GM19328 (cell line): ENCODE data around the gene CEP295NL.
"Not testable (repeated sequence)": the region's sequence is repeated elsewhere in the genome, so short reads cannot be mapped to it uniquely, and the experiment has no call there.

Experiments
- ATAC-seq: cut with Tn5 transposase; IDR thresholded peaks from one replicate; pipeline ENCODE4 v1.9.1; 2021; ENCODE audit warnings: mild to moderate bottlenecking, moderate library complexity; ENCODE audit not compliant: unreplicated experiment

Gene CEP295NL

GRCh38 chr17:78873519-78874340 lies 29.3 kb downstream of the CEP295NL start:
- no peak for ATAC-seq

DNA sequence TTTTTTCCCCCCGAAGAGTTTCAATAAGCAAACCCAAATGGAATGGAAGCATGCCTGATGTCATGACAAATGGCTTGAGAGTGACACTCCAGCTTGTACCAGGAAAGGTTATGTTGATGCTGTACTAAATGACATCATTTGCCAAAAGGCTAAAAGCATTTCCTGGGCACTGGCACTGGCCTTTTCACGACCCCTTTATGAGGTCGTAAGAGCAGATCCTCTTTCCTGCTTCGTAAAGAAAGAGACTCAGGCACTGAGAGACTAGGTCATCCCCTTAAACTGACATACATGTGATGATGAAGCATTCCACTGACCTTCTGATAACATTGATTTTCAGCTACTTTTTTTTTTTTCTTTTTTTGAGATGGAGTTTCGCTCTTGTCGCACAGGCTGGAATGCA lies 30.5 kb downstream of the CEP295NL start:
- ATAC-seq: no peak

- ATAC-seq: no peak
These were observed 32.4 kb downstream of the CEP295NL start for GRCh38 chr17:78870621-78871020.

- no peak for ATAC-seq
These were observed 34.6 kb downstream of the CEP295NL start for GRCh38 chr17:78868391-78868790.

- not testable (repeated sequence) for ATAC-seq
These were observed 36.0 kb downstream of the CEP295NL start for GRCh38 chr17:78867046-78867445.

- no peak for ATAC-seq
These were observed 37.2 kb downstream of the CEP295NL start for GRCh38 chr17:78865682-78866390.

GRCh38 chr17:78864117-78864516 lies 38.9 kb downstream of the CEP295NL start:
- no peak for ATAC-seq

GRCh38 chr17:78862073-78863023 lies 40.7 kb downstream of the CEP295NL start:
- ATAC-seq: no peak

DNA sequence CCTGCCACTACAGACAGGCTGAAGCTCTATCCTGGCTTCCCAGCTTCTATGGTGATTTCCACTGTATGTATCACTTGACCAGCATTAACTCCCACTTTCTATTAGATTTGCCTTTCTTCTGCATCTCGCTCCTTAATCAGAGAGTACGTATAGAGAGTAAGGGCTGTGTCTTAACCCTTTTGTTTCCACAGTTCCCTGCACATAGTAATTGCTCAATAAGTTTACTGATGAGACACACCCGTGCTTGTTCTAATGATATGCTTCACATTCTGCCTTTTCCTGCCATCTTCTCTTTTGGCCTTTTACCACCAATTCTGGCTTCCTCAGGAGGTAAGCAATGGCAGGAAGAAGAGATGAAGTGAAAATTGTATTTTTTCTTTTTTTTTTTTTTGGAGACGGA lies 41.8 kb downstream of the CEP295NL start:
- no peak for ATAC-seq

- ATAC-seq: no peak
These were observed 44.0 kb downstream of the CEP295NL start for GRCh38 chr17:78859051-78859450.

DNA sequence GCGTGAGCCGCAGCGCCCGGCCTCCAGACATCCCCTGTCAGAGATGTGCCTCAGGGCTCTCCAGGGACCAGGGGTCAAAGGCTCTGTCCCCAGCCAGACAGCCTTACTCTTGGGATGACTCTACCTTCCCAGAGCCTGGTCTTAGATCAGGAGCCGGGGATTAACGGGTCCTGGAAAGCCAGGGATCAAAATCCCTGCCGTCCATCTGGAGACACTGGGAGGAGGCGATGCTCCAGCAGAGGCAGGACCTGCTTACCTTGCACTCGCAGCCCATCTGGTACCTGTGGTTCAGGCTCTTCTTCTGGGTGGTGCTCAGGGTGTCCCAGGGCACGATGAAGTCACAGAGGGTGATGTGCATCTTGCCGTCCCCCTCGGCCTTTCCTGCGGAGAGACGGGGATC lies 45.7 kb downstream of the CEP295NL start:
- no peak for ATAC-seq

GRCh38 chr17:78855561-78856165 lies 47.3 kb downstream of the CEP295NL start:
- no peak for ATAC-seq

GRCh38 chr17:78854508-78854907 lies 48.5 kb downstream of the CEP295NL start:
- no peak for ATAC-seq

GRCh38 chr17:78853926-78854394 lies 49.0 kb downstream of the CEP295NL start:
- no peak for ATAC-seq

DNA sequence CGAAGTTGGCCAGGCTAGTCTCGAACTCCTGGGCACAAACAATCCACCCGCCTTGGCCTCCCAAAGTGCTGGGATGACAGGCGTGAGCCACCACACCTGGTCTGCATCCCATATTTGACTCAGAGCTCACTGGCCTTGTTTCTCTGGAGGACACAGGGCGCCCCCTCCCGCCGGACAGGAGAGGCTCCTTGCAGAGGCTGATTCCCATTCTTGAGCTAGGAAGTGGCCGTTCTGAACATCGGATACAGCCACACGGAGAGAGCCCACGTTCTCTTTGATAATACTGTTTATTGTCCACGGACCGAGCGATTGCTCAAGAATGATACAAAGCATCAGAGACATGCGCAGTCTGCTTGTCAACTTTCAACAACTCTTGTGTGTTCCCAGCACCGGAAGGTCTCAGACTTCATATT lies 50.3 kb downstream of the CEP295NL start:
- no peak for ATAC-seq

DNA sequence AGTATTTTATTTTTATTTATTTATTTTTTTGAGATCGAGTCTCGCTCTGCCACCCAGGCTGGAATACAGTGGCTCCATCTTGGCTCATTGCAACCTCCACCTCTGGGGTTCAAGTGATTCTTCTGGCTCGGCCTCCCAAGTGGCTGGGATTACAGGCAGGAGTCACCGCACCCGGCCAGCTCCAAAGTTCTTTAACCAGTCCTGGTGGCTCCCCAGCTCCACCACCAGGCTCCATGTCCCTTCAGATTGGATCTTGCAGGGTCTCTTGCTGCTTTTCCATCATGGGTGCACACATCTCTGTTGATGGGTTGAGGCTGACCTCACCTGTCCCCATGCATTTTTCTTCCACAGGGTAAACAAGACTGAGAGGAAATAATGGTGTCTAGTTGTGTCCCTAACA lies 54.0 kb downstream of the CEP295NL start:
- no peak for ATAC-seq

- ATAC-seq: no peak
These were observed 55.9 kb downstream of the CEP295NL start for GRCh38 chr17:78847052-78847451.

DNA sequence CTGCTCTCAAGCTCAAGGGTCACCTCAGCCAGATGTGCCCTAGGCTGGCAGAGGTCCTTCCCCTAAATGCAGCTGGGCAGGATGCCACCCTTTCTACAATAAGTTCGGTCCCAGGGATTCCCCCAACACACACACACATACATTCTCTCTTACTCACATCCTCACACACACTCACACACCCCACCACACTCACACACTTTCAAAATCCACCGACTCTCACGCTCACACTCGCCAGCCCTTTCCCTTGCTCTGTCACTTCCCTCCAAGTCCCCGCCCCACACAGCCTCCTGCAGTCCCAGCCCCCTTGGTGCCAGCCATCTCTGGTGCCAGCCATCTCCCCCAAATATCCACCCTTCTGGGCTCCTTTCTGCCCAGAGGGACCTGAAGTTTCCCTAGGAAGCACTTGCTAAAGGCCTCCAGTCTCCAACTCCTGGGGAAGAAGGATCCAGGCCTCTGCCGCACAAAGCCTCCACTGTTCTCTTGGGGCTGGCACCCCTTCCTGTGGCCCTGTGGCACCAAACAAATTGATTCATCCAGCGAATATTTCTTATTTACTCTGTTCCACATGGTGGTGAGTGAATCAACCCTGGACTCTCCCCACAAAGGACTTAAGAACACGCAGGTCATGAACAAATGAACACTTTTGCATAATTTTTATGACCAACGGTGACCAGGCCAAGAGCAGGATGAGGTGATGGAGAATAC lies 58.5 kb downstream of the CEP295NL start:
- no peak for ATAC-seq

DNA sequence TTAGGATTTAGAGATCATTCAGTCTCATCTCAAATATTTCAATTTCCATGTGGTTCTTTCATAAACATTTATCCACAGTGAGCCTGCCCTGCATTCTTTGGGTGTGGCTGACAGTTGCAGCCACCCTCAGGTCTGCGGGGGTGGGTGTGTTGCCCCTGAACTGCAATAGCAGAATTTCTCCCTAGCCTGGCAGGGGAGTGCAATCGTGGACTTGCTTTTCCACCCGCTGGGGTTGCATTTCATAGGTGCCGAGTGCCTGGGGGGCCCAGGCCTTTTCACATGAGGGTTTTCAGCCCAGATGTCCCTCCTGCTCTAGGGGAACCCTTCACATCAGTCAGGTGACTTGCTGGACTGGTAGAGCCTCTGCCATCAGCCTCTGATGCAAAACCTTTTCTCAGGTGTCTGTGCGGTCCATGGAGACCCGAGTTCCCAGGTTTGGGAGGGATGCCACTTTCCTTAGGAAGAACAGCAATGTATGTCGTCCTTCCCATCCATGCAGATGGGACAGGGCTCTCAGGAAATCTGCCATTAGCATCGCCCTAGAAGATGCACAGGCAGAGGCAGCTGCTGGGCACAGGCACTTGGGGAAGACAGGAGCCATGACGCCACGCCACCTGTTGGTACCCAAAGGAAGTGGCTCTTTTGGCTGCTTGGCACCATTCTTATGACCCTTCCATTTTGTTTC lies 60.0 kb downstream of the CEP295NL start:
- no peak for ATAC-seq
